HepG2 (cell line): Measurements from ENCODE around the gene ZFAND3. TPM values are rescaled to one million over a fixed set of nuclear protein-coding genes. Genes with fewer than 3 reads are reported as not detected.

Source experiments
- ATAC-seq: fragments of 200-7000 bp; cut with Tn5 transposase; 3 replicates; pipeline ENCODE4 v1.9.1; 2020; ENCODE audit warnings: mild to moderate bottlenecking, moderate library complexity
- BruUV-seq: library from RNA; stranded (reverse); fragments of 400-500 nt; replicated peaks from 2 replicates; lab custom pipeline; 2021; lab: Mats Ljungman, UMichigan
- CTCF ChIA-PET: fragments of 300-600 bp; formaldehyde crosslinking; extraction: SDS; loops from one replicate; lab custom pipeline; 2021; ENCODE audit warnings: low total read pairs, inconsistent platforms, low intra/inter-chr PET ratio; lab: Yijun Ruan, JAX
- POLR2A ChIA-PET: fragments of 350-600 bp; sonication (Branson Sonifier 250); formaldehyde crosslinking; loops from one replicate; lab custom pipeline; 2020; ENCODE audit warnings: antibody characterized with exemption, inconsistent platforms; lab: Yijun Ruan, JAX
- DNase-seq: peaks from one replicate; pipeline ENCODE4 v3.0.0-alpha.2; 2015; ENCODE audit warnings: low spot score
- FAIRE-seq: peaks from 3 replicates; lab custom pipeline; 2011; peaks lifted over from hg19 to GRCh38; lab: Jason Lieb, UNC
- H2AFZ ChIP-seq: one replicate; pipeline ENCODE4 v1.6.1; 2011; ENCODE audit warnings: low read length, inconsistent platforms
- H3K27ac ChIP-seq: fragments of 300-600 bp; 3 replicates; pipeline ENCODE4 v1.8.0; 2011; ENCODE audit warnings: mixed run types, mild to moderate bottlenecking, mixed read lengths, low read length, inconsistent platforms; ENCODE audit not compliant: insufficient read depth; ENCODE audit errors: extremely low read length
- H3K27me3 ChIP-seq, 2 experiments: fragments of 200-600 bp in 1 of 2; 2 replicates in 1 of 2; 3 replicates in 1 of 2; pipeline versions ENCODE4 v1.6.0 to v1.8.0; 2011; ENCODE audit warnings: low read length in 2 of 2, mild to moderate bottlenecking in 2 of 2, moderate library complexity in 2 of 2, inconsistent platforms in 1 of 2; ENCODE audit not compliant: insufficient read depth in 2 of 2, control insufficient read depth in 1 of 2
- H3K36me3 ChIP-seq, 2 experiments: fragments of 200-600 bp in 1 of 2; replicated peaks in 1 of 2; 2 replicates in 1 of 2; 3 replicates in 1 of 2; pipeline versions ENCODE4 v1.5.1 to v1.8.0; 2011; ENCODE audit warnings: low read length in 2 of 2, inconsistent platforms in 1 of 2; ENCODE audit not compliant: insufficient read depth in 2 of 2, control insufficient read depth in 1 of 2
- H3K4me1 ChIP-seq: 2 replicates; pipeline ENCODE4 v1.5.1; 2012; ENCODE audit warnings: low read length, inconsistent platforms; ENCODE audit not compliant: insufficient read depth
- H3K4me2 ChIP-seq: 2 replicates; pipeline ENCODE4 v1.6.0; 2011; ENCODE audit warnings: low read depth, low read length, inconsistent platforms
- H3K4me3 ChIP-seq, 3 experiments: fragments of 200-600 bp in 1 of 3; sonication (generic), shearing (Covaris generic) in 1 of 3; replicated peaks in 1 of 3; 2 replicates each; pipeline ENCODE4 v1.5.1; 2011 to 2016; ENCODE audit warnings: low read length in 3 of 3, inconsistent platforms in 2 of 3, low read depth in 2 of 3, mild to moderate bottlenecking in 2 of 3, control low read depth in 1 of 3, mixed read lengths in 1 of 3; ENCODE audit not compliant: insufficient read depth in 1 of 3
- H3K79me2 ChIP-seq: one replicate; pipeline ENCODE4 v1.6.1; 2011; ENCODE audit warnings: low read length, inconsistent platforms; ENCODE audit not compliant: insufficient read depth
- H3K9ac ChIP-seq: 2 replicates; pipeline ENCODE4 v1.6.0; 2011; ENCODE audit warnings: mild to moderate bottlenecking, low read depth, low read length, inconsistent platforms; ENCODE audit not compliant: insufficient read depth
- H3K9me3 ChIP-seq: 2 replicates; pipeline ENCODE4 v1.5.1; 2012; ENCODE audit warnings: mild to moderate bottlenecking, low read length
- H4K20me1 ChIP-seq: 2 replicates; pipeline ENCODE4 v1.6.0; 2011; ENCODE audit warnings: inconsistent platforms, mild to moderate bottlenecking, low read length, moderate library complexity; ENCODE audit not compliant: insufficient read depth
- ATRX ChIP-seq: sonication (generic); formaldehyde crosslinking; IDR thresholded peaks from 2 replicates; pipeline ENCODE4 v1.4.0; 2020; ENCODE audit warnings: missing genetic modification reagents, borderline replicate concordance
- CCAR2 ChIP-seq: fragments of 200-400 bp; formaldehyde crosslinking; optimal IDR thresholded peaks from 2 replicates; pipeline ENCODE3; 2018; ENCODE audit warnings: low read depth, mild to moderate bottlenecking, low read length, moderate library complexity
- DNMT1 ChIP-seq: sonication (generic); formaldehyde crosslinking; IDR thresholded peaks from 2 replicates; pipeline ENCODE4 v1.5.1; 2020; ENCODE audit warnings: mild to moderate bottlenecking, missing genetic modification reagents
- NCOA2 ChIP-seq: sonication (generic); formaldehyde crosslinking; IDR thresholded peaks from 2 replicates; pipeline ENCODE4 v1.8.0; 2022; ENCODE audit warnings: inconsistent platforms
- NR2C2 ChIP-seq: sonication (generic); formaldehyde crosslinking; IDR thresholded peaks from 2 replicates; pipeline ENCODE4 v1.4.0; 2020; ENCODE audit warnings: missing genetic modification reagents, mild to moderate bottlenecking, moderate library complexity, borderline replicate concordance
- PLSCR1 ChIP-seq: sonication (generic); formaldehyde crosslinking; IDR thresholded peaks from 2 replicates; pipeline ENCODE4 v1.5.0; 2020; ENCODE audit warnings: missing genetic modification reagents, mild to moderate bottlenecking, borderline replicate concordance
- RNF2 ChIP-seq: fragments of 450-650 bp; conservative IDR thresholded peaks from 2 replicates; pipeline ENCODE4 v1.6.1; 2016; ENCODE audit warnings: low read depth
- TGIF2 ChIP-seq: IDR thresholded peaks from 2 replicates; pipeline ENCODE4 v1.6.1; 2016; ENCODE audit warnings: control low read depth, missing compliant biosample characterization
- ZNF274 ChIP-seq: sonication (generic); formaldehyde crosslinking; IDR thresholded peaks from 2 replicates; pipeline ENCODE4 v1.5.1; 2020; ENCODE audit warnings: mild to moderate bottlenecking, missing genetic modification reagents
- ZNF343 ChIP-seq: sonication (generic); formaldehyde crosslinking; IDR thresholded peaks from 2 replicates; pipeline ENCODE4 v1.4.0; 2020; ENCODE audit warnings: mild to moderate bottlenecking, missing genetic modification reagents
- ZNF772 ChIP-seq: sonication (generic); formaldehyde crosslinking; IDR thresholded peaks from 2 replicates; pipeline ENCODE4 v1.5.0; 2020; ENCODE audit warnings: mild to moderate bottlenecking, missing genetic modification reagents
- ZSCAN12 ChIP-seq: sonication (generic); formaldehyde crosslinking; IDR thresholded peaks from 2 replicates; pipeline ENCODE4 v1.9.0; 2021; ENCODE audit warnings: mild to moderate bottlenecking, missing genetic modification reagents
- ZSCAN5A ChIP-seq: sonication (generic); formaldehyde crosslinking; IDR thresholded peaks from 2 replicates; pipeline ENCODE4 v1.8.0; 2022; ENCODE audit warnings: mild to moderate bottlenecking, missing genetic modification reagents, borderline replicate concordance
- WGBS: methylation state at CpG from one replicate; pipeline ENCODE4 v1.1.6; 2017; ENCODE audit warnings: low lambda C conversion rate; 5-methylcytosine and 5-hydroxymethylcytosine counted together
- in situ Hi-C: cut with HindIII; loops from 2 replicates; pipeline ENCODE4 v1.10.0; 2017; ENCODE audit warnings: low pct_unique_long_range_greater_than_20kb; ENCODE audit not compliant: extremely low pct_ligation_motif_present
- intact Hi-C: fragments of 100-400 bp; cut with micrococcal nuclease; formaldehyde crosslinking; loops from one replicate; pipeline ENCODE4 v1.10.0; 2022; ENCODE audit not compliant: unreplicated experiment
- polyA plus RNA-seq, 8 experiments: library from polyadenylated mRNA; depleted of rRNA in 3 of 8; stranded (reverse) in 7 of 8; unstranded in 1 of 8; fragments of >200 nt; fragmentation: Illumina TruSeq in 4 of 8; extraction: Trizol in 4 of 8; gene quantifications; 2 replicates each; pipeline versions ENCODE4 v1.2.1 to v1.2.3, GENCODE V29; 2011 to 2016; ENCODE audit warnings: low read depth in 4 of 8, missing spikeins in 1 of 8, mixed read lengths in 1 of 8; ENCODE audit not compliant: insufficient read depth in 1 of 8
- total RNA-seq, 5 experiments: library from RNA; depleted of rRNA; stranded (reverse); fragments of >200 nt; fragmentation: Illumina TruSeq; extraction: Trizol; gene quantifications; 2 replicates each; pipeline ENCODE4 v1.2.3, GENCODE V29; 2016; ENCODE audit warnings: low read depth in 1 of 5

ZFAND3 gene
- total and polyA plus RNA-seq, 2 of the 13 experiments (the other 11 are each of a cell fraction or from before 2014, with no cell fraction given): 16.4 to 17.1 TPM

- H3K4me3 ChIP-seq: no peak overlapping the region
Observed at GRCh38 chr6:37959061-37959460, 139.5 kb downstream of the ZFAND3 start.

More at GRCh38 chr6:37959061-37959460, 139.5 kb downstream of the ZFAND3 start:
- H3K4me1 ChIP-seq: no peaks in the 10 kb centered on the region
- CTCF ChIA-PET: no interaction called here
- no peaks in the 10 kb centered on the region for H3K36me3 ChIP-seq
- H3K79me2 ChIP-seq: peaks cover 31% of the 10 kb centered on the region
- in situ Hi-C loops (no loop called here), intact Hi-C loops (no loop called here)
- no peak overlapping the region for H3K9ac ChIP-seq
- POLR2A ChIA-PET: no interaction called here
- H3K9me3 ChIP-seq: no peaks in the 10 kb centered on the region
- H3K4me2 ChIP-seq: no peak overlapping the region
- no peak overlapping the region for H3K27ac ChIP-seq
- no TSS peak for BruUV-seq
- ATAC-seq: no peak
- WGBS: 97% methylated on average over 3 of the region's 3 CpGs
- FAIRE-seq: no peak
- no peak for TF ChIP-seq TGIF2 (CRISPR knock-in tag)
- no peak for TF ChIP-seq ZNF274 (CRISPR knock-in tag)
- TF ChIP-seq ZNF343 (CRISPR knock-in tag): no peak
- TF ChIP-seq NCOA2: no peak
- TF ChIP-seq CCAR2: no peak
- no peak for TF ChIP-seq ZSCAN12
- no peak for TF ChIP-seq PLSCR1 (CRISPR knock-in tag)
- no peak for TF ChIP-seq ATRX (CRISPR knock-in tag)
- no peak for TF ChIP-seq ZSCAN5A (CRISPR knock-in tag)
- TF ChIP-seq RNF2: no peak
- TF ChIP-seq ZNF772: no peak
- no peak for TF ChIP-seq NR2C2
- no peak for TF ChIP-seq DNMT1 (CRISPR knock-in tag)
- H3K27me3 ChIP-seq: no peaks in the 10 kb centered on the region
- no peak overlapping the region for H2AFZ ChIP-seq
- no peaks in the 10 kb centered on the region for H4K20me1 ChIP-seq
- no peak for DNase-seq
